GM12878 (cell line): ENCODE data around the gene CREBBP. TPM values are rescaled to one million over a fixed set of nuclear protein-coding genes. Genes with fewer than 3 reads are reported as not detected.

Experiments
- ATAC-seq: fragments of 200-7000 bp; cut with Tn5 transposase; 3 replicates; pipeline ENCODE4 v1.9.1; 2020; ENCODE audit warnings: mild to moderate bottlenecking, moderate library complexity
- BruUV-seq: library from RNA; stranded (reverse); fragments of 400-500 nt; replicated peaks from 2 replicates; lab custom pipeline; 2021; lab: Mats Ljungman, UMichigan
- CTCF ChIA-PET: fragments of 300-600 bp; sonication (Branson Sonifier 250); formaldehyde crosslinking; extraction: SDS; loops from one replicate; lab custom pipeline; 2021; ENCODE audit warnings: inconsistent platforms; lab: Yijun Ruan, JAX
- POLR2A ChIA-PET: fragments of 350-600 bp; formaldehyde crosslinking; extraction: SDS; loops from one replicate; lab custom pipeline; 2021; ENCODE audit warnings: inconsistent platforms; lab: Charles Lee
- RAD21 ChIA-PET: fragments of 300-600 bp; sonication (Branson Sonifier 250); formaldehyde crosslinking; loops from one replicate; lab custom pipeline; 2023; ENCODE audit warnings: antibody characterized with exemption; ENCODE audit not compliant: unreplicated experiment; lab: Charles Lee
- SMC1A ChIA-PET: fragments of 300-600 bp; sonication (Branson Sonifier 250); formaldehyde crosslinking; loops from one replicate; lab custom pipeline; 2023; ENCODE audit not compliant: unreplicated experiment, uncharacterized antibody; lab: Charles Lee
- DNase-seq: peaks from one replicate; pipeline ENCODE4 v3.0.0-alpha.2; 2011; ENCODE audit warnings: low read depth, low spot score
- FAIRE-seq: peaks from 3 replicates; lab custom pipeline; 2011; peaks lifted over from hg19 to GRCh38; lab: Jason Lieb, UNC
- H2AFZ ChIP-seq: 2 replicates; pipeline ENCODE4 v1.6.0; 2011; ENCODE audit warnings: low read depth, low read length, control low read depth; ENCODE audit not compliant: control insufficient read depth
- H3K27ac ChIP-seq: 2 replicates; pipeline ENCODE4 v1.5.1; 2011; ENCODE audit warnings: control low read depth; ENCODE audit not compliant: control insufficient read depth, insufficient read depth
- H3K27me3 ChIP-seq, 2 experiments: replicated peaks in 1 of 2; 2 replicates each; pipeline versions ENCODE4 v1.6.0 to v1.6.1; 2011; ENCODE audit warnings: low read length in 1 of 2; ENCODE audit not compliant: control insufficient read depth in 2 of 2, insufficient read depth in 2 of 2
- H3K36me3 ChIP-seq, 2 experiments: 2 replicates each; pipeline ENCODE4 v1.5.1; 2011; ENCODE audit warnings: low read length in 1 of 2; ENCODE audit not compliant: control insufficient read depth in 2 of 2, insufficient read depth in 2 of 2
- H3K4me1 ChIP-seq: 2 replicates; pipeline ENCODE4 v1.6.1; 2011; ENCODE audit warnings: mild to moderate bottlenecking, low read length, moderate library complexity, mixed read lengths; ENCODE audit not compliant: control insufficient read depth, insufficient read depth
- H3K4me2 ChIP-seq: 2 replicates; pipeline ENCODE4 v1.6.0; 2011; ENCODE audit warnings: control low read depth; ENCODE audit not compliant: control insufficient read depth, insufficient read depth
- H3K4me3 ChIP-seq: fragments of 200-600 bp; sonication (generic); 2 replicates; pipeline ENCODE4 v1.5.1; 2016
- H3K79me2 ChIP-seq: 2 replicates; pipeline ENCODE4 v1.6.0; 2011; ENCODE audit warnings: low read length; ENCODE audit not compliant: control insufficient read depth, insufficient read depth
- H3K9ac ChIP-seq: 2 replicates; pipeline ENCODE4 v1.8.0; 2011; ENCODE audit warnings: low read length, control low read depth, mixed read lengths; ENCODE audit not compliant: control insufficient read depth, insufficient read depth
- H3K9me3 ChIP-seq: replicated peaks from 3 replicates; pipeline ENCODE4 v1.5.1; 2011; ENCODE audit warnings: mild to moderate bottlenecking, low read length; ENCODE audit not compliant: control insufficient read depth, insufficient read depth
- H4K20me1 ChIP-seq: 2 replicates; pipeline ENCODE4 v1.6.0; 2011; ENCODE audit not compliant: control insufficient read depth, insufficient read depth
- EED ChIP-seq: sonication (generic); IDR thresholded peaks from 2 replicates; pipeline ENCODE4 v1.6.1; 2016; ENCODE audit warnings: antibody characterized with exemption, low read depth
- FOXM1 ChIP-seq: IDR thresholded peaks from 2 replicates; pipeline ENCODE4 v1.6.1; 2012; ENCODE audit warnings: low read depth, mild to moderate bottlenecking, inconsistent platforms, low read length, moderate library complexity
- IKZF1 ChIP-seq: fragments of 450-650 bp; conservative IDR thresholded peaks from 2 replicates; pipeline ENCODE4 v1.6.1; 2017; ENCODE audit warnings: antibody characterized with exemption, mild to moderate bottlenecking
- MLLT1 ChIP-seq: fragments of 450-650 bp; IDR thresholded peaks from 2 replicates; pipeline ENCODE4 v1.6.1; 2016; ENCODE audit warnings: mild to moderate bottlenecking
- NFYB ChIP-seq: IDR thresholded peaks from 2 replicates; pipeline ENCODE4 v1.6.1; 2011; ENCODE audit warnings: low read depth, mild to moderate bottlenecking, low read length, improper control_type of control experiment, moderate library complexity; ENCODE audit not compliant: insufficient read depth
- NR2F1 ChIP-seq: fragments of 450-650 bp; conservative IDR thresholded peaks from 2 replicates; pipeline ENCODE4 v1.6.1; 2017; ENCODE audit warnings: mild to moderate bottlenecking
- POLR2AphosphoS5 ChIP-seq: IDR thresholded peaks from 2 replicates; pipeline ENCODE4 v1.6.1; 2011; ENCODE audit warnings: mild to moderate bottlenecking, low read length, inconsistent platforms
- SP1 ChIP-seq: IDR thresholded peaks from one replicate; pipeline ENCODE4 v1.6.1; 2011; ENCODE audit warnings: low read depth, low read length
- WGBS: methylation state at CpG from one replicate; pipeline ENCODE4 v1.1.6; 2016; ENCODE audit warnings: low lambda C conversion rate; ENCODE audit not compliant: insufficient replicate concordance, insufficient coverage; ENCODE audit errors: missing lambda C conversion rate; 5-methylcytosine and 5-hydroxymethylcytosine counted together
- in situ Hi-C: fragments of 300-500 bp; cut with MboI; formaldehyde crosslinking; loops from 9 replicates; pipeline ENCODE4 v1.14.3; 2018; ENCODE audit warnings: mixed read lengths
- intact Hi-C: fragments of 100-400 bp; cut with micrococcal nuclease; formaldehyde crosslinking; loops from one replicate; pipeline ENCODE4 v1.14.2; 2022; ENCODE audit not compliant: unreplicated experiment
- polyA plus RNA-seq, 11 experiments: library from polyadenylated mRNA; depleted of rRNA in 4 of 11; unstranded in 6 of 11; stranded (reverse) in 5 of 11; fragments of >200 nt; fragmentation: Nextera tagmentation in 4 of 11; fragmentation: Illumina TruSeq in 1 of 11; extraction: Ambion mirVana in 4 of 11; extraction: Trizol in 1 of 11; gene quantifications; 1 replicate in 1 of 11; 2 replicates in 10 of 11; pipeline versions ENCODE4 v1.2.1 to v1.2.3, GENCODE V29; 2011 to 2016; ENCODE audit warnings: inconsistent platforms in 2 of 11, missing spikeins in 2 of 11, low read depth in 1 of 11
- total RNA-seq, 4 experiments: library from RNA; depleted of rRNA in 3 of 4; stranded (reverse); fragments of >200 nt in 3 of 4; fragmentation: Illumina TruSeq in 1 of 4; extraction: Trizol in 1 of 4; gene quantifications; 2 replicates each; pipeline versions ENCODE4 v1.2.1 to v1.2.3, GENCODE V29; 2013 to 2021

Gene CREBBP
- total and polyA plus RNA-seq, 10 of the 15 experiments (the other 5 are each of a cell fraction or from before 2014, with no cell fraction given), result 3.4 to 32.7 (median 7.9) TPM

- CTCF ChIA-PET, result interaction anchor here (2.0 kb wide), 1 partner anchor 40 kb away, joined by 4 read pairs; no protein-coding TSS in a partner anchor
- no peaks in the 10 kb centered on the region; the same call in 1 of the 2 replicates for H4K20me1 ChIP-seq
These were observed 43.9 kb downstream of the CREBBP start for GRCh38 chr16:3836641-3837040.

More at GRCh38 chr16:3836641-3837040, 43.9 kb downstream of the CREBBP start:
- peaks cover 51% of the 10 kb centered on the region for H3K79me2 ChIP-seq
- H3K4me1 ChIP-seq, result no peaks in the 10 kb centered on the region
- peaks cover 14% of the 10 kb centered on the region for H3K9me3 ChIP-seq
- no peak for DNase-seq
- FAIRE-seq, result no peak
- ChIA-PET POLR2A (interaction anchor here (1.1 kb wide), 1 partner anchor 14 kb away, joined by 3 read pairs; no protein-coding TSS in a partner anchor), SMC1A (interaction anchor here (1.1 to 1.7 kb wide), 5 partner anchors 17 to 49 kb away, joined by 3 to 4 read pairs (median 3); no protein-coding TSS in a partner anchor), RAD21 (no interaction called here)
- ATAC-seq, result no peak
- H3K27ac ChIP-seq, result no peak overlapping the region
- H3K36me3 ChIP-seq, result peaks cover 0 to 3% of the 10 kb centered on the region in 2 experiments; a peak in 2 of 4 replicates
- no peak overlapping the region for H3K9ac ChIP-seq
- no TSS peak for BruUV-seq
- H3K4me3 ChIP-seq, result no peak overlapping the region
- H3K4me2 ChIP-seq, result no peak overlapping the region
- no peak overlapping the region for H2AFZ ChIP-seq
- intact Hi-C loops, result no loop called here
- in situ Hi-C loops, result no loop called here
- WGBS, result 95% methylated on average over 4 of the region's 4 CpGs
- TF ChIP-seq MLLT1 (no peak), NFYB (no peak), FOXM1 (no peak), EED (no peak), NR2F1 (no peak), IKZF1 (no peak), POLR2AphosphoS5 (no peak), SP1 (no peak)
- H3K27me3 ChIP-seq, result no peaks in the 10 kb centered on the region
